NCI-H2196 treated with DMSO at 0.1 percent for 48 hours (cell line): ENCODE results near the gene PDCD1.
"Not testable (repeated sequence)": the region's sequence is repeated elsewhere in the genome, so short reads cannot be mapped to it uniquely, and the experiment has no call there.

Experiments used
- DNase-seq: peaks from one replicate; lab custom pipeline; 2025; ENCODE audit not compliant: unreplicated experiment; lab: John Stamatoyannopoulos, UW

PDCD1 gene

DNA sequence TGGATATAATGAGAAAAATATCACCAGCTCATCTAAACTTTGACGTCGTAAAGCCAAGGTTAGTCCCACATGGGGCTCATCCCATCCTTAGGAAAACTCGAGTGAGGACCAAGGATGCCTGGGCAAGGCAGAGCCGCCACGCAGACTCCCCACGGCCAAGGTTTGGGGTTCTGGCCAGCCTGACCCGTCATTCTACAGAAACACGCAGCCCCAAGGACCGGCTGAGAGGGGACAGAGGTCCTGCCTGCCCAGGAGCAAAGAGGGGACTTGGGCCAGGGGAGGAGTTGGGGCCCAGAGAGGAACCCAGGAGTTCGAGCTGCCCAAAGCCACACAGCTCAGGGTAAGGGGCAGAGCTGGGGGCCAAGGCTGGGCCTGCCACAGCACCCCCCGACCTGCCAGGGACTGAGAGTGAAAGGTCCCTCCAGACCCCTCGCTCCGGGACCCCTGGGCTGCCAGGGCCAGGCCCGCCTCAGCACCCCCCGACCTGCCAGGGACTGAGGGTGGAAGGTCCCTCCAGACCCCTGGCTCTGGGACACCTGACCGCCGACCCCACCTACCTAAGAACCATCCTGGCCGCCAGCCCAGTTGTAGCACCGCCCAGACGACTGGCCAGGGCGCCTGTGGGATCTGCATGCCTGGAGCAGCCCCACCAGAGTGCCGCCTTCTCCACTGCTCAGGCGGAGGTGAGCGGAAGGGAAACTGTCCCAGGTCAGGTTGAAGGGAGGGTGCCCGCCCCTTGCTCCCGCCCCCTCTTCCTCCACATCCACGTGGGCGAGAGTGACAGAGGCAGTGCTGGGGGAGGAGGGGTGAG, at the start of gene PDCD1:
Gene PDCD1 (minus strand): TSS at position 689 of the 811 bp plus-strand sequence. CDS start 56 bp downstream, at position 633.
- DNase-seq, result no peak

DNA sequence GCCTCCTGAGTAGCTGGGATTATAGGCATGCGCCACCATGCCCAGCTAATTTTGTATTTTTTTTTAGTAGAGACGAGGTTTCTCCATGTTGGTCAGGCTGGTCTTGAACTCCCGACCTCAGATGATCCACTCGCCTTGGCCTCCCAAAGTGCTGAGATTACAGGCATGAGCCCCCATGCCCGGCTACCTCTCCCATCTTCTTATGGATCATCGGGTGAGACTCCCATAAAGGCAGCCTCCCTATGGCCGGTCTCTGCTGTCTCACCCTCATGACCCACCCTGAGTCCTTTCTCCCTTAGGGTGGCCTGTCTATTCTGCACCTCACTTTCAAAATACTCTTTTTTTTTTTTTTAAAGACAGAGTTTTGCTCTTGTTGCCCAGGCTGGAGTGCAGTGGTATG, 49.1 kb upstream of the PDCD1 start:
- not testable (repeated sequence) for DNase-seq

DNA sequence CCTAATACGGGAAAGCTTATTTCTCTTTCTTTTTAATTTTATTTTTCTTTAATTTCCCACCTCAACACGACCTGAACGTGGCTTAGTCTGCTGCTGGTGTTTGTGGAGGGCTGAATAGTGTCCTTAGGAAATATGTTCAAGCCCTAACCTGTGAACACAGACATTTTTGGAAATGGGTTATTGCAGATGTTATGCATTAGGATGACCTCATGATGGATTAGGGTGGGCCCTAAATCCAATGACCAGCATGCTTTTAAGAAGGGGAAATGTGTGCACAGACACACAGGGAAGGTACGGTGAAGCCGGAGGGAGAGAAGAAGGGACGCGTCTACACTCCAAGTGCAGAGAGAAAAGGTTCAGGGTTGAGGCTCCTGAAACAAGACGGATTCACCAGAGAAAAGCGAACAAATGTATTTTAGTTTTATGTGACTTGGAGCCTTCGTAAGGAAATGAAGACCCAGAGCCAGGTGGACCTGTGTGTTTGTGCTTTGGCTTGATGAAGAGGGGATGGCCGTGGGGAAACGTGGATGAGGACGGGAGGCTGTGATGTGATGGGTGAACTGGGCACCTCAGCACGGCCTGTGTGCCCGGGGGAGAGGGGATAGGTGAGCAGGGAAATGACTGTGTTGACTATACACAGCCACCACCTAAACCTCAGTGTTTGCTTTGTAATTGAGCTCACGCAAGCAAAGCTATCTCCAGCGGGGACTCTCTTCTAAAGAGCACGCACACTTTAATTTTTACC, 48.3 kb upstream of the PDCD1 start:
- DNase-seq, result no peak

DNA sequence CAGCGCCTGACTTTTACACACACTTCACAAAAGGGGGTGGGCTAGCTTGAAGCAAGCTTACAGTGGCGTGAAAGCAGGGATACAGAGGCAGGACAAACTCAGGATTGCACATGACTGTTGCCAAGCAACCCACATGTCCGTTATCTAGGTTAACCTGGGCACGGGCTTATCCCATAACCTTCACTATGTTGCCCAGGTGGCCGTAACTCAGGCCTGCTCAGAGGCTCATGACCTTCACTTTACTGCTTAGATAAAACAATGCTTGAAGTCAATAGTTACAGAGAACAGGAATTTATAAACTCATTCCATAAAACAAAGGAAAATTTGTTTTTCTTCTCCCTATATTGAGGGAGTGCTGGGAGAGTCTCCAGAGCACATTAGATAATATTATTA, 47.7 kb upstream of the PDCD1 start:
- DNase-seq, result not testable (repeated sequence)

DNA sequence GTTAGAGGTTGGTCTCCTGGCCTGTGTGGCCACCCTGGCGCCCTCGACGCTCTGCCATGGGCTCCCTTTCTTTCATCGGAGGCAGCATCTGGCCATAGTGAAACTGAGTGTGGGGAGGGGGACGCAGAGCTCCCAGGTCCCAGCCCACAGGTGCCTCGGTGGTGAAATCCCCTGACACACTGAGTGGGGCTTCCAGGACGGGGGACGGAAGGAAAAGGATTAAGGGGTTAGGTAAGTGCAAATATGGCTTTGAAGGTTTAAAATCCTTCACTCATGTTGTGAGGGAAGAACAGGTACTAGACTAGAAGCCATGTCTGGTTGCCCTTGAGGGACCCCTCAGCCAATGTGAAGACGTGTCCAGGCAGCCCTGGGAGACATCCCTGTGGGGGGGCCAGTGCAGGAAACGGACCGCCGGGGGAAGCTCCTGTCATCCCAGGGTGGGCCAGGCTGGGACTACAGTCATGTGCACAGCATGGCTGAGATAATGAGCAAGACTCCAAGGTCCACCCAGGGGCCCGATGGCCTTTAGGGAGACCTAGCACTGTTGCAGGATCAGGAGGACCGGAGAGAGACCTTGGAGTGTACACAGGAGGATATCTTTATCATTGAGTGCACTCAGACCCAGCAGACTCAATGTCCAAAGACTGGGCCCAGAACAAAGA, 47.2 kb upstream of the PDCD1 start:
- DNase-seq, result no peak

DNA sequence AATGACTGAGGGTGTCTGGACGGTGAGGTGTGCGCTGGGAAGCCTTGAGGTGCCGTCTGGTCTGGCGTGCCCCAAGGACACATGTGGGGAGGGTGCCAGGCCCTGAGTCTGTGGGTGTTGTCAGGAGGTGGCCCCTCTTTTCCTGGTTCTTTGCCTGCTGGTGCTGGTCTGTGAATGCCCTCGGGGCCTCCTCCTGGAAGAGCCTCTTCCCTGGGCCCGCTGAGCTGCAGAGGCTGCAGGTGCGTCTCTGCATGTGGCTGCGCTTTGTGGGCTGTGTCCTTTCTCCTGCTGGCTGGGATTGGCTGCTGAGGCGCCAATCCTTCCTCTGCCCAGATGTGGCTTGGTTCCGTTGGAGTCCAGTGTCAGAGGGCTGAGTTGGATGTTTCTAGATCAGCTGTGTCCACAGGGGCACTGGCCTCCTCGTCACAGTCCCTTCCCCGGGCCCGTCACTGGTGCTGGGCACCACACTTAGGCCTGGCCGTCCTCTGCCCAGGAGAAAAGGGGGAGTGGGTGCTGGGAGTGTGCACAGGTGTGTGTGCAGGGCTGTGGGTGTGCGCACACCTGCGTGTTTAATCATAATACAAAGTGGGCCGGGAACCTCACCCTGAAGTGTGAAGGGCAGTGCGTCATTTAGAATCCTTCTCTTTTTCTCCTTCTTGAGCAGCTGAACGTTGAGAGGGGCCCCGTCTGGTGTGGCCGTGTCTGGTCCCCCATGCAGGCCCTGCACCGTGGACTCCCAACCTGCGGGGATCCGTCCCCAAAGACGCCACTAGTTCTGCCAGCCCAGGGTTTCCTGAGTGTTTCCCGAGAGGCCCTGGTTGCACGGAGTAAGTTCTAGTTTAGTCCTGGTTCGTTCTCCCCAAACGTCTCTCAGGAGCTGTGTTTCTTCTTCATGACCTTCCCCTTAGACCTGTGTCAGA, 46.4 kb upstream of the PDCD1 start:
- DNase-seq, result no peak

DNA sequence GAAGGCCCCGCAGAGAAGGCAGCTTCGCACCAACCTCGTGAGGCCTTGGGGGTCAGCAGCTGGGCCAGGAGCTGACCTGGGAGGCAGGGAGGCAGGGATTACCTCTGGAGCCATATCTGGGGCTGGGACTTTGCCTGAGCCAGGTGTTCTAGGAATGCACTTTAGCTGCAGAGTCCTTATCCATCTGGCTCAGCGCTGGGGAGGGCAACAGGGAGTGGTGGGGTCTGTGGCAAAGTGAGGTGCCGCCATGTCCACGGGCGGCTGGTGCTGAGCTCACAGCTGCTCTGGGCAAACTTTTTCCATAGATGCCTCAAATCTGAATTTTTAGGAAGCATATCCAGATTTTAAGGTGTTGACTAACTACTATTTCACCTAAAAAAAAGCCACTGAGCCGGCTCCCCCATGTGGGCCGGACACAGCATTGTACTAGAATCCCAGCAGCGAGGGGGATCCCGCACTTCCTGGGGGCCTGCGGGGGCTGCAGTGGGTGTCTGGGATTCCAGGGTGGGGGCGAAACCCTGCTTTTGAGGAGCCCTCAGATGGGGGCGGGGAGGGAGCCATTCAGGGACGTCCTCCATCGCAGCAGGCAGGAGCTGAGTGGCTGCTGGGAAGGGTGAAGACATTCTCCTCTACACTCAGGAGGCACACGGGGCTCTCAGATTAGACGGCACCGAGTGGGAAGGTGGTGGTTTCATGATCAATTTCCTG, 45.5 kb upstream of the PDCD1 start:
- DNase-seq, result no peak

DNA sequence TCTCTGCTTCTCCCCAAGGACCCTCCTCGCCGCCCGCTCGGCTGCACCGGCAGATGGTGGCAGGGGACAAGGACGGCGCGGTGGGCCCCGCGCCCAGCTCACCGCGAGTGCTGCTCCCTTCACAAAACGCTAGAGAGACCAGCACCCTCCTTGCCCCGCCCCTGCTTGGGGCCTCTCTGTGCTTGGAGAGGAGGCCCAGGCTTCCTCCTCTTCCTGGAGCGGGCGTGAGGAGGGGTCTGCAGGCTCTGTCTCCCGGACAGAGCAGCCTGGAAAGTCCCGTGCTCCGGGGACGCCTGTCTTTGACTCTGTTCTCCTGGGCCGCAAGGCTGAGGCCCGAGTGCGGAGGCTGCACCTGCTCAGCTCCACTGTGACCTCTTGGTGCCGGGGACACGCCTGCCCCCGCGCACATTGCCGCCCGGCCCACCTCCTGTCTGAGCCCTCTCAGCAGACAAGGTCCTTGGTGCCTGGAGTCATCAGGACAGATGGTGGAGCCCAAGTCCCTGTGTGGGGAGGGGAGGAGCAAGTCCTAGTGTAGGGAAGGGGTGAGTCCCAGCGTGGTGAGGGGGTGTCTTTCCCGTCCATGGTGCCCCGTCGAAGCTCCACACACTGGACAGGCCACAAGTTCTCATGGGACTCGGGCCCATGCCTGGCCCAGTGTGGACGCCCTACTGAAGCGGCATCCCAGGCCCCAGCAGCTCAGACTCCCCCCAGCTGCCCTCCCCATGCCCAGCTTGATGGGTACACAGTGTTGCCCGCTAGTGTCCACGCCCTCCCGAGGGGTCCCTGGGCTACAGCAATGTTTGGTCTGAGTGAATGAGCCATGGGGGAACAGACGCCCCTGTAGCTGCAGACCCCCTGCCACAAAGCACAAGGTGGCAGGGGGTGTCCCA, 44.7 kb upstream of the PDCD1 start:
- no peak for DNase-seq

DNA sequence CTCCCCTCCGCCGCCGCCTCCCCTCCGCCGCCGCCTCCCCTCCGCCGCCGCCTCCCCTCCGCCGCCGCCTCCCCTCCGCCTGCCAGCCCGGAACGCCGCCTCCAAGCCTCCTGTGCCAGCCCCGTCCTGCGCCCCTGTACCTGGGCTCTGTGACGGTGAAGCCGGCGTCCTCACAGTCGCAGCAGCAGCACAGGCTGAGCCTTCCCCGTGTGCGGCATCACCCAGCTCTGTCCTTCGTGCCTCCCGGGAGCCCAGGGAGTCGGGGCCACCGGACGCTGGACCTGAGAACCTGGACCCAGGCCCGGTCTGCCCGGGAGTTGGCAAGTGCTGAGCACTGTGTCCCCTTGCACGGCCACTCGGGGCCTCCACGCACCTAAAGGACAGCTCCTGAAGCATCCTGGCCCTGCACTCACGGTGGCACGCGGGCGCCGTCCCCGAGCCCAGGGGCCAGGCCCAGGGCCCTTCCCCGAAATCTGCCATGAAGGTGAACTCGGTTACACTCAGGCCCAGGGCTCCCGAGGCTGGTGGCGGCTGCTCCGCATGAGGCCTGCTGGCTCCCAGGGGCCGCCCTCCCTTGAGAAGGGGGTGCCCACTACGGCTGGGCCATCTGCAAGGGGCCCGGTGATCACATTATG, 43.8 kb upstream of the PDCD1 start:
- no peak for DNase-seq

DNA sequence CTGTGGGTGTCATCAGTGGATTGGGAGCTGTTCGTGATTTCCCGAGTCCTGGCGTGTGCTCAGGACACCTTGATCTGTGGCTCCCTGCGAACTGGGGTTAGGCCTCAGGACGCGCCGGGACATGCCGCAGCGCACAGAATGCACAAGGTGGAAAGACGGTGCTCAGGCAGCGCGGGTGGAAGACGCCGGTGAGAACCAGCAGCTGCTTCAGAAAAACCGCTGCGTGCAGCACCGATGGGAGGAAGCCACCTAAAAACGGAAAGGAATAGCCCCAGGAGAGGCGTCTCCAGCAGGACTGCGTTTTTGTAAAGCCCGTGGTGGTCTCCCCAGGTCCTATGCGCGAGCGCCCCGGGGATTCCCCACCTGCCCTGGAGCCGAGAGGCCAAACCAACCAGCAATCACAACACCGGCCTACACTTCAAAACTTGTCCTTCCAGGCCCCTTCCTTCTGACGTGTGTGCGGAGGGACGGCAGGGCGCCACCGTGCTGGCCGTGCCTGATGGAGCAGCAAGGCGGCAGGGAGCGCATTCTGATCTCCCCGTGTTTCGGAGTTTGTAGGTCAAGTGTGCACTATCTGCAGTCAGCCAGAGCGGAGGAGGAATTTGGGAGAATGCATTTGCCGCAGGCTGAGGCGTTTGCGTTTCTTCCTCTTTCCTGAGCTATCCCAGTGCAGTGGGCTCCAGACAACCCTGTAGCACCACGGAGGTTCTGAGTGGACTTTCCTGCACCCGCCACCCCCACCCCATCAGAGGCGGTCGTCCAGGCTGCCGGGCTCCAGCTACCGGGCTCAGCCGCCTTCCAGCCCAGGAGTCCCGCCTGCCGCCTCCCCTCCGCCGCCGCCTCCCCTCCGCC, 43.0 kb upstream of the PDCD1 start:
- DNase-seq, result no peak

DNA sequence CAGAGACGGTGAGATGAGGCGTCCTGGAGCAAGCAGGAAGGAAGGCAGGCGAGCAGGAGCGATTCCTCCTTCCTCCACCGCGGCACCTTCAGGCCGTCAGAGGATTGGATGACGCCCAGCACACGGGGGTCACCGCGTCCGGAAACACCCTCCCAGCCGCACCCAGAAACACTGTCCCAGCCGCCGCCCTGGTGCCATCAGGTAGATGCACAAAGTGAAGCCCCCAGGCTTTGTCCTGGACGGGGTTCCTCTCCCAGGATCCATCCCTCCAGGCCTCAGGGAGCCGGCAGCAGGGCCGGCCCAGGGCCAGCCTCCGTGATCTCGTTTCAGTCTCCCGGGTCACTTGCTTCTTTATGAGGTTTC, 42.3 kb upstream of the PDCD1 start:
- DNase-seq, result no peak

DNA sequence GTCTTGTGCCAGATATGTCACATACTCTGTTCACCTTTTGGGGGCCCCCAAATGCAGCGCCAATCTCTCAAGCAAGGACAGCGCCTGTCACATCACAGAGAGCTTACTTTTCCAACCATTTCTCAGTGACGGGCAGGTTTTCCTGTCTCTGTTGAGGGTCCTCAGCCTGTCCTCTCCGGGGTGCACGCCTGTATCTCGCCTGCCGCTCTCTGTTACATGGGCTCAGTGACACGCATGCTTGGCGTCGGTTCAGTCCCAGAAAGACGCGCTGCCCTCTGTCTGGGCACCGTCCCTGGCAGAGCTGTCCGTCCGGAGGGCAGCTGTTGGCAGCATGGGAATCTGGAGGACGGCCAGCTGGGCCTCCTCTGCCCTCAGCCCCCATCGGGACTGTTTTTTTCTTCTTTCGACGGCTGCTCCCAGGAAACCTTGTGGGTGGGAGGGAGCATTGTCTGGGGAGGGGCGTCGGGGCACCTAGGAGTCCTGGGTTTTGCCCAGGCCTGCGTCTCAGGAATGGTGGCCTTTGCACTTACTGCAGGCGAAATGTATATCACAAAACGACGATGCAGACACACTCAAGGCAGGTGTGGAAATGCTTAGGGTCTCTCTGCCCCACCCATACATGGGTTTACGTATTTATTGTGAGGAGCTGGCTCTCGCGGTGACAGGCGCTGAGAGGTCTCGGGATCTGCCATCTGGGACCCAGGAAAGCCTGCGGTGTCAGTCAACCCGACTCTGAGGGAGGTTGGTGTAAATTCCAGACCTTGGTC, 41.7 kb upstream of the PDCD1 start:
- DNase-seq, result no peak

DNA sequence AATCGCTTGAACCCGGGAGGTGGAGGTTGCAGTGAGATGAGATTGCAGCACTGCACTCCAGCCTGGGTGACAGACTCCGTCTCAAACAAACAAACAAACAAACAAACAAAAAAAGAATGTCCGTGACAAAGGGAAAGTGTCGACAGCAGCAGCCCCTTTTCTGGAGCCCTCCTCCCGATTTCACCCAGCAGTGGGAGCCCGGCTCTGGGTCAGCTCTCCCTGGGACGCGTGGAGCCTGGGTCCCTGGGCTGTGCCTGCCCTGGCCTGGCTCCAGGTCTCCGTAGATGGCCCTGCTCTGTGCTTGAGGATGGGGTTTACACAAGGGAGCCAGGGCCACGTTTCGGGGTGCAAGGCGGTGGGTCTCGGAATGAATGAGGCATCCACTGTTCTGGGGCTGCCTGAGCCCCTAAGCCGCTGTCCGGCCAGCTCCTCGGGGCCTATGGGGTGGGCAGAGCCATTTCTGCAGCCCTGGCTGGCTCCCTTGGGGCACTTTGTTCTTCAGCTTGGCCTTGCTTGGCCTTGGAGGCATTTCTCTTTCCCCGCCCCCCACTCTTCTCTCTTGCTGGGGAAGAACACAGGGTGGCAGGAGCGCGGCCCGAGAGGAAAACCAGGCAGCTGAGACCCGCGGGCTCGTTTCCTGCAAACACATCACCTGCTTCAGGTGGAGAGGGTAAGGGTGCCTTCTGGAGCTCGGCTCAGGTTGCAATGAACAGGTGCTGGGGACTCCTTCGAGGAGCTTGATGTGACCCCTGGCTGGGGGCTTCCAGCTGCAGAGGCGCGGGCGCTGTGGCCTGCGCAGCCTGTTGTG, 40.0 kb upstream of the PDCD1 start:
- peak; percentile 27 for DNase-seq

DNA sequence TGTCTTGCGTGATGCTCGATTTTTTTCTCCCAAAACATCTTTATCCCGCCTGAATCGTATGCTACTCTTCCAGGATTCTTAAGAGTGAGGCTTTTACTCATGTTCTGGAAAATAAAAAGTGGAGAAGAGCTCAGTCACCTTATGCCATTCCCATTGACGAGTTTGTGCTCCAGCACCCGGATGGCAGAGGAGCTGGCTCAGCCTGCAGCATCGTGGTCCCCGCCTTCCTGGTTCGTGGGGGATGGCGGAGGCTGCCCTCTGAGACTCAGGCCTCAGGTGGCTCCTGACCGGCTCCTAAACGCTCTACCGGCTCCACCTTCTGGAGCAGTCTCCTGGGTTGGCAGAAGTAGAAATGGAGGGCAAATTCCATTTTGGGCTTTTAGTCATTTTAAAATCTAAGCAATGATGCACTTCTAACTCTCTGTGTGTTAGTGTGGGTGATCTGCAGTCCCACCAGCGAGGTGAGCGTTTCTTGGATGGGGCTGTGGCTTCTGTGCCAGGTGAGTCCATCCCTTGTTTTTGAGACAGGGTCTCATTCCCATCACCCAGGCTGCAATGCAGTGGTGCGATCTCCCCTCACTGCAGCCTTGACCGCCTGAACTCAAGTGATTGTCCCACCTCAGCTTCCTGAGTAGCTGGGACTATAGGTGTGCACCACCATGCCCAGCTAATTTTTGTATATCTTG, 38.7 kb upstream of the PDCD1 start:
- no peak for DNase-seq

DNA sequence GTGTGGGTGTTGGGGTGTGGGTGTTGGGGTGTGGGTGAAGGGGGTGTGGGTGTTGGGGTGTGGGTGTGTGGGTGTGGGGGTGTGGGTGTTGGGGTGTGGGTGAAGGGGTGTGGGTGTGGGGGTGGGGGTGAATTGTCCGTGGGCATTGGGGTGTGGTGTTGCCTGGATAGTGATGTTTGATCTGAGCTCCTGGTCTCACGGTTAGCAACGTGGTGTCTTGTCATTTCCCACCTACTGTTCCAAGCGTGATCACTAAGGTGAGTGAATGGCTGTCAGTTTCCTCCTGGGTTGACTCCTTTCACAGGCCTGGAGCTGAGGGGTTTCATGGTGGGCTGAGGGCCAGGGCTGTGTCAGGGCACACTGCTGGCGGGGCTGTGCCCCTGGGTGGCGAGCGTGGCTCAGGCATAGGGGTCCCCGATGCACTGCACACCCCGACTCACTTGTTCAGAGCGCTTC, 38.1 kb upstream of the PDCD1 start:
- DNase-seq, result no peak
